ENCODE results near the gene PIGM. TPM values are rescaled to one million over a fixed set of nuclear protein-coding genes. Genes with fewer than 3 reads are reported as not detected.

Gene PIGM
- total RNA-seq, 2 donors from 2014 or later, result 3.3 to 3.4 TPM

- DNase-seq (no peak), ATAC-seq (peak in 1 of 2 donors; percentile 40)
- intact Hi-C loops (cut with DNase I), result no loop called here
These were observed 979 bp downstream of the PIGM start for GRCh38 chr1:160030657-160031364.

- intact Hi-C loops (cut with DNase I), result no loop called here
- DNase-seq (no peak), ATAC-seq (no peak)
These were observed 3.4 kb downstream of the PIGM start for GRCh38 chr1:160028426-160028825.

GRCh38 chr1:160025314-160025713 is 6.5 kb downstream of the PIGM start:
- no peak for DNase-seq
- no peak for ATAC-seq
- intact Hi-C loops (cut with DNase I), result no loop called here

- ATAC-seq (peak in 1 of 2 donors; percentile 51), DNase-seq (no peak)
- intact Hi-C loops (cut with DNase I), result no loop called here
These were observed 7.4 kb downstream of the PIGM start for GRCh38 chr1:160024195-160024905.

- intact Hi-C loops (cut with DNase I), result no loop called here
- ATAC-seq (peak in 1 of 2 donors; percentile 23), DNase-seq (no peak)
These were observed 9.2 kb downstream of the PIGM start for GRCh38 chr1:160022330-160023310.

- ATAC-seq (no peak), DNase-seq (no peak)
- intact Hi-C loops (cut with DNase I), result no loop called here
These were observed 10.3 kb downstream of the PIGM start for GRCh38 chr1:160021376-160022074.

GRCh38 chr1:160020196-160020595 is 11.6 kb downstream of the PIGM start:
- intact Hi-C loops (cut with DNase I), result no loop called here
- ATAC-seq (no peak), DNase-seq (no peak)

- ATAC-seq (peak in 1 of 2 donors; percentile 64), DNase-seq (no peak)
- intact Hi-C loops (cut with DNase I), result no loop called here
These were observed 12.9 kb downstream of the PIGM start for GRCh38 chr1:160018900-160019299.

GRCh38 chr1:160018347-160018746 is 13.4 kb downstream of the PIGM start:
- no peak for ATAC-seq
- DNase-seq, result no peak
- intact Hi-C loops (cut with DNase I), result no loop called here

GRCh38 chr1:160017592-160017991 is 14.2 kb downstream of the PIGM start:
- no peak for DNase-seq
- no peak for ATAC-seq
- intact Hi-C loops (cut with DNase I), result no loop called here

- DNase-seq, result no peak
- ATAC-seq, result no peak
These were observed 20.0 kb downstream of the PIGM start for GRCh38 chr1:160011781-160012180.

GRCh38 chr1:160009801-160010200 is 22.0 kb downstream of the PIGM start:
- no peak for DNase-seq
- ATAC-seq, result no peak
- intact Hi-C loops (cut with DNase I), result loop anchor here in 1 of 2 donors (5.0 kb wide), 1 partner anchor 212 kb away; no protein-coding TSS in a partner anchor

More at GRCh38 chr1:160011781-160012180, 20.0 kb downstream of the PIGM start:
- intact Hi-C loops (cut with DNase I), result no loop called here

GRCh38 chr1:160009081-160009480 is 22.7 kb downstream of the PIGM start:
- intact Hi-C loops (cut with DNase I), result loop anchor here in 1 of 2 donors (5.0 kb wide), 1 partner anchor 212 kb away; no protein-coding TSS in a partner anchor
- DNase-seq (no peak), ATAC-seq (peak in 1 of 2 donors; percentile 38)

- intact Hi-C loops (cut with DNase I), result loop anchor here in 1 of 2 donors (5.0 kb wide), 1 partner anchor 210 kb away; no protein-coding TSS in a partner anchor
- ATAC-seq (no peak), DNase-seq (no peak)
These were observed 24.1 kb downstream of the PIGM start for GRCh38 chr1:160007577-160008200.

- ATAC-seq, result peak in 1 of 2 donors; percentile 88
- DNase-seq, result peak; percentile 75
These were observed 25.4 kb downstream of the PIGM start for GRCh38 chr1:160006312-160006940.

GRCh38 chr1:160005070-160005469 is 26.7 kb downstream of the PIGM start:
- no peak for ATAC-seq
- intact Hi-C loops (cut with DNase I), result loop anchor here (2.0 to 5.0 kb wide), 2 partner anchors 68 to 208 kb away; no protein-coding TSS in a partner anchor
- DNase-seq, result no peak

More at GRCh38 chr1:160006312-160006940, 25.4 kb downstream of the PIGM start:
- intact Hi-C loops (cut with DNase I), result loop anchor here in 1 of 2 donors (1.0 to 5.0 kb wide), 2 partner anchors 70 to 209 kb away; no protein-coding TSS in a partner anchor

GRCh38 chr1:160004425-160004824 is 27.4 kb downstream of the PIGM start:
- intact Hi-C loops (cut with DNase I), result loop anchor here in 1 of 2 donors (2.0 kb wide), 1 partner anchor 68 kb away; no protein-coding TSS in a partner anchor
- DNase-seq, result no peak
- ATAC-seq, result no peak

All from left cardiac atrium (tissue), 4 donors.